GM12801 (cell line): ENCODE data around the gene COG2.

Experiments used
- CTCF ChIP-seq: IDR thresholded peaks from one replicate; pipeline ENCODE4 v1.5.1; 2011; ENCODE audit warnings: control low read depth; ENCODE audit not compliant: insufficient read length; ENCODE audit errors: extremely low read depth

Gene COG2

DNA sequence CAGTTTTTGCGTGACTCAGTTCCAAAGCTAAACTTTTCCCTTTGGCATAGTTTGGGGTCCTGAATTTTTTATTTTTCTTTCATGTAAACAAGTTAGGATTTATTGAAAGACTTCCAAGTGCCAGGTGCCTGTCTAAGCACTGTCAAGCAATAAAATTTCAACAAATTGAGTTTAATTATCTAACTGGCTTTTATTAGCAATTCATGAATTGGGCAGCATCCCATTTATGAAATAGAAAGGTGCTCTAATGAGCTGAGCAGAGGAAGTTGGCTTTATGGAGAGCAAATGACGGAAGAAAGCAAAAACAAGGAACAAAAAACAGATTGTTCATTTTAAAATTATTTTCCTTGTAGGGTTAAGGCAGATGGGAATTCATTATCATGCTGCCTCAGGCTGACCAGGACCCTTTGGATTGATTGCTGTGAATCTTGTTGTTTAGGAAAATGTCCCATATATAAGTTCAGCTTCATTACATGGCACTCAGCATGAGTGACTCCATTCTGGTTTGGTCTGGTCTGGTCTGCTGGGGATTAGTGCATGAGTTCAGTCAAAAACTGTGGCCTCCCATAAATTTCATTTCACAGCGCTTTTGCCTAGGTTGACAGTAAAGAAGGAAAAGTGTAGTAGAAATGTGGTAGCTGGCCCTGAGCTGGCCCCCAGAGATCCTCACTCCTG, 21.5 kb upstream of the COG2 start:
- TF ChIP-seq CTCF, result no peak

DNA sequence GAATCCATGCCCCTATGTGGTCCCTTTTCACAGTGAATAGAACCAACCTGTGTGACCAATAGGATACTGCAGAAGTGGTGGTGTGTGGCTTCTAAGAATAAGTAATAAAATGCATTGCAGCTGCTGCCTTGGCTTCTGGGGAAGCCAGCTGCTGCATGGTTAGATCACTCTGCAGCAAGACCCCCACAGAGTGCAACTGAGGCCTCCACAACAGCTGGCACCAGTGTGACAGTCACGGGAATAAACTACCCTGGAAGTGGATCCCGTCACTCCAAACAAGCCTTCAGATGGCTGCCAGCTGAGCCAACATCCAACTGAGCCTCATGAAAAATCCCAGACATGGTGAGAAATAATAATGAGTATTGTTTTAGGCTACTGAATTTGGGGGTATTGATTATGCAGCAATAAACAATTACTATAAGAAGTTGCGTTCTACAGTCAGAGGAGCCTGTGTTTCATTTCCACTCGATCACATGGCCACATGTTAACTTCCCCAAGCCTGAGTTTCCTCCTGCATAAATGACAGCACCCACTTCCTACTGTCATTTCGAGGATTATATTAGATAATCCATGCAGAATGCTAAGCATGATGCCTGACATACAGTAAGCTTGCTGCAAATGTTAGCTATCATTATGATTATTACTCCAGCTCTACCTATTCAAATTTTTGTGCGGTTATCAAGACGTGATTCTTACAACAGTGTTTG, 20.8 kb upstream of the COG2 start:
- no peak for TF ChIP-seq CTCF

- no peak for TF ChIP-seq CTCF
Observed at GRCh38 chr1:230622151-230622550, 20.1 kb upstream of the COG2 start.

GRCh38 chr1:230624097-230624713, 18.1 kb upstream of the COG2 start:
- no peak for TF ChIP-seq CTCF

GRCh38 chr1:230626232-230626631, 16.0 kb upstream of the COG2 start:
- TF ChIP-seq CTCF, result no peak

GRCh38 chr1:230627767-230628166, 14.5 kb upstream of the COG2 start:
- no peak for TF ChIP-seq CTCF

- TF ChIP-seq CTCF, result no peak
Observed at GRCh38 chr1:230629511-230629910, 12.8 kb upstream of the COG2 start.
